ENCODE data around the gene VSTM2B.
"Not testable (repeated sequence)": the region's sequence is repeated elsewhere in the genome, so short reads cannot be mapped to it uniquely, and the experiment has no call there.

VSTM2B gene

GRCh38 chr19:29525901-29526729, at the start of gene VSTM2B:
TSS of gene VSTM2B (plus strand) at chr19:29525994. CDS start at chr19:29526584, 590 bp downstream.
- no peak for DNase-seq

GRCh38 chr19:29476528-29476927, 49.3 kb upstream of the VSTM2B start:
- no peak for DNase-seq

- DNase-seq: no peak
Measured at GRCh38 chr19:29477831-29478577, 47.8 kb upstream of the VSTM2B start.

GRCh38 chr19:29478578-29479565, 46.9 kb upstream of the VSTM2B start:
- no peak for DNase-seq

GRCh38 chr19:29479941-29480340, 45.9 kb upstream of the VSTM2B start:
- DNase-seq: no peak

- no peak for DNase-seq
Measured at GRCh38 chr19:29480507-29480906, 45.3 kb upstream of the VSTM2B start.

GRCh38 chr19:29482855-29483640, 42.7 kb upstream of the VSTM2B start:
- no peak for DNase-seq

GRCh38 chr19:29483641-29483920, 42.2 kb upstream of the VSTM2B start:
- DNase-seq: peak; percentile 50

GRCh38 chr19:29483944-29484581, 41.7 kb upstream of the VSTM2B start:
- peak; percentile 33 for DNase-seq

- peak; percentile 17 for DNase-seq
Measured at GRCh38 chr19:29484876-29485275, 40.9 kb upstream of the VSTM2B start.

GRCh38 chr19:29485293-29485692, 40.5 kb upstream of the VSTM2B start:
- peak; percentile 37 for DNase-seq

- not testable (repeated sequence) for DNase-seq
Measured at GRCh38 chr19:29486961-29487360, 38.8 kb upstream of the VSTM2B start.

GRCh38 chr19:29487432-29487831, 38.4 kb upstream of the VSTM2B start:
- no peak for DNase-seq

- no peak for DNase-seq
Measured at GRCh38 chr19:29488316-29488715, 37.5 kb upstream of the VSTM2B start.

GRCh38 chr19:29489172-29489951, 36.4 kb upstream of the VSTM2B start:
- no peak for DNase-seq

GRCh38 chr19:29491491-29491890, 34.3 kb upstream of the VSTM2B start:
- DNase-seq: no peak

- DNase-seq: no peak
Measured at GRCh38 chr19:29491995-29492577, 33.7 kb upstream of the VSTM2B start.

GRCh38 chr19:29492769-29493168, 33.0 kb upstream of the VSTM2B start:
- no peak for DNase-seq

- peak; percentile 24 for DNase-seq
Measured at GRCh38 chr19:29495091-29495490, 30.7 kb upstream of the VSTM2B start.

- peak; percentile 31 for DNase-seq
Measured at GRCh38 chr19:29495901-29496441, 29.8 kb upstream of the VSTM2B start.

All from activated effector memory CD4-positive, alpha-beta T cell treated with anti-CD3 and anti-CD28 coated beads, Interleukin-2, amount 50 U/mL, for 16 hours (primary cell).